RWPE2 (cell line): ENCODE data around the gene PLSCR2.
A peak's percentile ranks its signal among the peaks of the same experiment; 100 is the strongest.
"Not testable (repeated sequence)": the region's sequence is repeated elsewhere in the genome, so short reads cannot be mapped to it uniquely, and the experiment has no call there.

Experiments used
- ATAC-seq: fragments of 200-7000 bp; cut with Tn5 transposase; 3 replicates; pipeline ENCODE4 v1.9.1; 2021; ENCODE audit warnings: low read depth
- DNase-seq: peaks from one replicate; pipeline ENCODE4 v3.0.0-alpha.2; 2020; ENCODE audit warnings: low spot score
- H3K27ac ChIP-seq: fragments of 450-650 bp; 2 replicates; pipeline ENCODE4 v1.5.1; 2017; ENCODE audit warnings: mild to moderate bottlenecking; ENCODE audit not compliant: poor library complexity, severe bottlenecking
- H3K27me3 ChIP-seq: fragments of 250-450 bp; sonication (Bioruptor Pico); 2 replicates; pipeline ENCODE4 v1.5.1; 2021; ENCODE audit warnings: mild to moderate bottlenecking, moderate library complexity; ENCODE audit not compliant: insufficient read depth, poor library complexity, severe bottlenecking
- H3K36me3 ChIP-seq: fragments of 250-450 bp; sonication (Bioruptor Pico); 2 replicates; pipeline ENCODE4 v1.5.1; 2020; ENCODE audit warnings: low read depth, mild to moderate bottlenecking, moderate library complexity
- H3K4me1 ChIP-seq: fragments of 250-450 bp; sonication (Bioruptor Pico); 2 replicates; pipeline ENCODE4 v1.5.1; 2021; ENCODE audit warnings: mild to moderate bottlenecking, moderate library complexity; ENCODE audit not compliant: insufficient read depth, poor library complexity, severe bottlenecking
- H3K4me3 ChIP-seq: fragments of 250-450 bp; sonication (Bioruptor Pico); 2 replicates; pipeline ENCODE4 v1.5.1; 2021; ENCODE audit warnings: mild to moderate bottlenecking, moderate library complexity; ENCODE audit not compliant: severe bottlenecking
- H3K9me3 ChIP-seq: fragments of 250-450 bp; sonication (Bioruptor Pico); 2 replicates; pipeline ENCODE4 v1.5.1; 2021; ENCODE audit warnings: mild to moderate bottlenecking, moderate library complexity; ENCODE audit not compliant: severe bottlenecking
- TF ChIP-seq, protein P1 (sequence below): fragments of 450-650 bp; IDR thresholded peaks from one replicate; pipeline ENCODE4 v1.5.1; 2017; ENCODE audit warnings: mild to moderate bottlenecking, moderate library complexity; ENCODE audit not compliant: poor library complexity, severe bottlenecking

The PLSCR2 gene

DNA sequence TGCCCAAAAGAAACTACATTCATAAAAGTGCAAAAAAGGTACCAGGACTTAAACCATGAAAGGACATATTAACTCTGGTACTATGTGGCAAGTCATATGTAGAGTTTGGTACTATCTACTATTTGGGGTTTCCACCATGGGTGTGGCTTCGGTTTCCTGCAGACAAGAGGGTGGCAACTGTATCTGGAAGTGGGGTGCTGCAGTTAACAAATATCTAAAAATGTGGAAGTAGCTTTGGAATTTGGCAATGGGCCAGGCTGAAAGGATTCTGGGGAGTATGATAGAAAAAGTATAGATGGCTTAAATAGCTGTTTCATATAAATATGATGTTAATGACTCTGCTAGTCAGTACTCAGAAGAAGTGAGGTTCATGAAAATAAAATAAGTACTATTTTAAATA is 44.0 kb downstream of the PLSCR2 start:
- DNase-seq: no peak
- ATAC-seq: no peak
- Histone ChIP-seq H3K36me3 (no peaks in the 10 kb centered on the region), H3K9me3 (no peaks in the 10 kb centered on the region), H3K27ac (no peak overlapping the region), H3K4me3 (no peak overlapping the region), H3K27me3 (no peaks in the 10 kb centered on the region), H3K4me1 (no peaks in the 10 kb centered on the region)
- TF ChIP-seq, protein P1, sequence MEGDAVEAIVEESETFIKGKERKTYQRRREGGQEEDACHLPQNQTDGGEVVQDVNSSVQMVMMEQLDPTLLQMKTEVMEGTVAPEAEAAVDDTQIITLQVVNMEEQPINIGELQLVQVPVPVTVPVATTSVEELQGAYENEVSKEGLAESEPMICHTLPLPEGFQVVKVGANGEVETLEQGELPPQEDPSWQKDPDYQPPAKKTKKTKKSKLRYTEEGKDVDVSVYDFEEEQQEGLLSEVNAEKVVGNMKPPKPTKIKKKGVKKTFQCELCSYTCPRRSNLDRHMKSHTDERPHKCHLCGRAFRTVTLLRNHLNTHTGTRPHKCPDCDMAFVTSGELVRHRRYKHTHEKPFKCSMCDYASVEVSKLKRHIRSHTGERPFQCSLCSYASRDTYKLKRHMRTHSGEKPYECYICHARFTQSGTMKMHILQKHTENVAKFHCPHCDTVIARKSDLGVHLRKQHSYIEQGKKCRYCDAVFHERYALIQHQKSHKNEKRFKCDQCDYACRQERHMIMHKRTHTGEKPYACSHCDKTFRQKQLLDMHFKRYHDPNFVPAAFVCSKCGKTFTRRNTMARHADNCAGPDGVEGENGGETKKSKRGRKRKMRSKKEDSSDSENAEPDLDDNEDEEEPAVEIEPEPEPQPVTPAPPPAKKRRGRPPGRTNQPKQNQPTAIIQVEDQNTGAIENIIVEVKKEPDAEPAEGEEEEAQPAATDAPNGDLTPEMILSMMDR: no peak

GRCh38 chr3:146421819-146422759 is 47.3 kb downstream of the PLSCR2 start:
- ATAC-seq (peak; percentile 90), DNase-seq (no peak)

DNA sequence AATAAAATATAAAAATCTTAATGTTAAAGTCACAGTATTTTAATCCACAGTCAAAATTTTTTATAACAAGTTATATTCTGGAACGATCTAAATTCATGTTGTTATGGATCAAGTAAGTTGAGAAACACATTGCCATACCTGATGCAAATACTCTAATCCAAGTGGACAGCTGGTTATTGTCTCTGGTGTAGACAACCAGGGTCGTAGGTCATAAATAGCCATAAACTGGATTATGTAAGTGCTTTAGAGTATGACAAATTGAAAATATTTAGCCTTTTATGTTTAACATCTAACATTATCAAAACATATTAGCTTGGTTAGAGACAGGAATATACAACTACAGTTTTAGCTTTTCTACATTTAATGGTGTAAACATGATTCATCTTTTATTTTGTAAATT is 53.0 kb downstream of the PLSCR2 start:
- ATAC-seq: no peak
- no peak overlapping the region for H3K4me3 ChIP-seq
- TF ChIP-seq, protein P1: no peak

More at GRCh38 chr3:146421819-146422759, 47.3 kb downstream of the PLSCR2 start:
- Histone ChIP-seq H3K9me3 (no peaks in the 10 kb centered on the region), H3K27ac (no peak overlapping the region), H3K4me3 (no peak overlapping the region), H3K4me1 (no peaks in the 10 kb centered on the region), H3K36me3 (no peaks in the 10 kb centered on the region), H3K27me3 (no peaks in the 10 kb centered on the region)
- TF ChIP-seq, protein P1: no peak

GRCh38 chr3:146414010-146414409 is 55.4 kb downstream of the PLSCR2 start:
- Histone ChIP-seq H3K9me3 (peaks cover 2% of the 10 kb centered on the region), H3K36me3 (no peaks in the 10 kb centered on the region), H3K4me3 (no peak overlapping the region), H3K4me1 (no peaks in the 10 kb centered on the region), H3K27me3 (no peaks in the 10 kb centered on the region), H3K27ac (no peak overlapping the region)
- DNase-seq (no peak), ATAC-seq (no peak)
- TF ChIP-seq, protein P1: no peak

More for the DNA sequence above, 53.0 kb downstream of the PLSCR2 start:
- Histone ChIP-seq H3K36me3 (no peaks in the 10 kb centered on the region), H3K9me3 (peaks cover 2% of the 10 kb centered on the region), H3K4me1 (no peaks in the 10 kb centered on the region), H3K27ac (no peak overlapping the region), H3K27me3 (no peaks in the 10 kb centered on the region)
- no peak for DNase-seq

DNA sequence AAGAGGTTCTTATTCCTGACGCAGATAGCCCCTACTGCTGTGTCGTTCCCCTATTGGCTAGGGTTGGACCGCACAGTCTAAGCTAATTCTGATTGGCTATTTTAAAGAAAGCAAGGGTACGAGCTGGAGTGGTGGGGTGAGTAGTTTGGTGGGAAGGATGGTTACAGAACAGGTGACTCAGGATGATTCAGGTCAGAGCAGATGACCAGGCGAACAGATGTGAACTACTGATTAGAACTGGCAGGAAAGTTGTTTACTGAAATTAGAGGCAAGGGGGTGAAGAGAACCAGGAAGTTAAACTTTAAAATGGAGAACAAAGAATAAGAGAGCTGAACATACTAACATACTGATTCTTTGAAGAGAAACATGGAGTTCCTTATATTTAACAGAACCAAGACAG is 56.6 kb downstream of the PLSCR2 start:
- not testable (repeated sequence) for H3K27me3 ChIP-seq, H3K36me3 ChIP-seq, H3K9me3 ChIP-seq, H3K27ac ChIP-seq, DNase-seq, H3K4me1 ChIP-seq, H3K4me3 ChIP-seq, ATAC-seq
